ENCODE data around the gene WNT3A.

- TF ChIP-seq HDAC1 (IDR thresholded peaks at IDR 0.05) (no peak), ZNF239 (CRISPR knock-in tag; IDR thresholded peaks at IDR 0.05) (no peak), SNIP1 (IDR thresholded peaks at IDR 0.05; ENCODE audit: low read depth) (no peak), CTCF (IDR thresholded peaks at IDR 0.05 in 2 of 3, conservative IDR thresholded peaks at IDR 0.05 in 1 of 3; ENCODE audit: insufficient read depth in 2 of 3, low read depth in 1 of 3, low read length in 3 of 3) (no peak), ZNF41 (CRISPR knock-in tag; conservative IDR thresholded peaks at IDR 0.05) (no peak), FOXA1 (IDR thresholded peaks at IDR 0.05; ENCODE audit: borderline replicate concordance) (no peak), MYNN (IDR thresholded peaks at IDR 0.05) (no peak), MYNN (CRISPR knock-in tag; IDR thresholded peaks at IDR 0.05) (no peak)
These were observed 39.8 kb downstream of the WNT3A start for GRCh38 chr1:228046421-228047182.
